ENCODE results near the gene BCL11B.

Gene BCL11B

GRCh38 chr14:99267381-99267780, 4.6 kb downstream of the BCL11B start:
- no peak for DNase-seq

- DNase-seq = no peak
Observed at GRCh38 chr14:99266181-99267178, 5.5 kb downstream of the BCL11B start.

- DNase-seq = no peak
Observed at GRCh38 chr14:99265571-99265970, 6.4 kb downstream of the BCL11B start.

- no peak for DNase-seq
Observed at GRCh38 chr14:99264691-99265450, 7.1 kb downstream of the BCL11B start.

GRCh38 chr14:99263564-99264330, 8.2 kb downstream of the BCL11B start:
- no peak for DNase-seq

- no peak for DNase-seq
Observed at GRCh38 chr14:99262977-99263448, 9.0 kb downstream of the BCL11B start.

- no peak for DNase-seq
Observed at GRCh38 chr14:99261912-99262787, 9.8 kb downstream of the BCL11B start.

- no peak for DNase-seq
Observed at GRCh38 chr14:99260587-99261551, 11.1 kb downstream of the BCL11B start.

GRCh38 chr14:99260116-99260515, 11.9 kb downstream of the BCL11B start:
- DNase-seq = no peak

- no peak for DNase-seq
Observed at GRCh38 chr14:99258876-99259726, 12.9 kb downstream of the BCL11B start.

GRCh38 chr14:99258341-99258861, 13.6 kb downstream of the BCL11B start:
- no peak for DNase-seq

GRCh38 chr14:99257673-99258221, 14.2 kb downstream of the BCL11B start:
- DNase-seq = no peak

- DNase-seq = no peak
Observed at GRCh38 chr14:99257122-99257672, 14.8 kb downstream of the BCL11B start.

GRCh38 chr14:99256483-99256874, 15.5 kb downstream of the BCL11B start:
- no peak for DNase-seq

- DNase-seq = no peak
Observed at GRCh38 chr14:99255621-99256482, 16.1 kb downstream of the BCL11B start.

GRCh38 chr14:99254328-99255009, 17.5 kb downstream of the BCL11B start:
- no peak for DNase-seq

GRCh38 chr14:99253890-99254289, 18.1 kb downstream of the BCL11B start:
- DNase-seq = no peak
